Measurements from ENCODE around the gene LSM11.

LSM11 gene

DNA sequence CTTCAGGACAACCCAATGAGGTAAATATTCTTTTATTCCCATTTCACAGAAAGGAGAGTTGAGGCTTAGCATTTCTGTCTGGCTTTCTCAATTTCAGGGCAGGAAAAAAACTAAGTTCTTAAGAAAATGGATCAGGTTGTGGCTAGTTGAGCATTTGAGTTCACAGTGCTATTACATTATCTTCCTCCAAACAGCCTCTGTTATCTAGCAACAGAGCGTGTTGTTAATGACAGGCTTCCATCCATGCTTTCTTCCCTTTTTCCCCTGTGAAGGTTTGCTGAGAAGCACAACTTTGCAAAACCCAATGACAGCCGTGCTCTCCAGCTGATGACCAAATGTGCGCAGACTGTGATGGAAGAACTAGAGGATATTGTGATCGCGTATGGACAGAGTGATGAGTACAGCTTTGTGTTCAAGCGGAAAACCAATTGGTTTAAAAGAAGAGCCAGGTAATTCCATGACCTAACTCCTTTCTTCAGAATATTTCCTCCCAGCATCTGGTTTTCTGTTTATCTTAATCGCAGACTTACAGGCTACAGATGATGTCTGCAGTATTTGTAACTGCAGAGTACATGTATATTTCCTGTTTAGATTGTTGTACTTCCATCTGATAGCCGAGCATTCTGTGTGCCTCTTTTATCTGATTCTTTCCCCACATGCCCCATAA lies 10.8 kb upstream of the LSM11 start:
- DNase-seq (ENCODE audit: low read depth in 2 of 2): no peak

DNA sequence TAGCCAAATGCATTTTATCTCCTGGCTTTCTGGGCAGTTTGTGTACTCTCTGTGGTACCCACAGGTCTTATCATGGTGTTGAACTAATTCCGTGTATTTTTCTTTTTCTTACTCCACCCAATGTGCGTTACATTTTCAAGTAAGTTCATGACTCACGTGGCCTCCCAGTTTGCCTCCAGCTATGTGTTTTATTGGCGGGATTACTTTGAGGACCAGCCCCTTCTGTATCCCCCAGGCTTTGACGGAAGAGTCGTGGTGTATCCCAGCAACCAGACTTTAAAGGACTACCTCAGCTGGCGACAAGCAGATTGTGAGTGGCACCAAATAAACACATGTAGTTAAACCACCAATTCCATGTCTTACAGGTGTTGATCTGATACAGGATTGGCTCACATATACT lies 9.1 kb upstream of the LSM11 start:
- DNase-seq (ENCODE audit: low read depth in 2 of 2): no peak

DNA sequence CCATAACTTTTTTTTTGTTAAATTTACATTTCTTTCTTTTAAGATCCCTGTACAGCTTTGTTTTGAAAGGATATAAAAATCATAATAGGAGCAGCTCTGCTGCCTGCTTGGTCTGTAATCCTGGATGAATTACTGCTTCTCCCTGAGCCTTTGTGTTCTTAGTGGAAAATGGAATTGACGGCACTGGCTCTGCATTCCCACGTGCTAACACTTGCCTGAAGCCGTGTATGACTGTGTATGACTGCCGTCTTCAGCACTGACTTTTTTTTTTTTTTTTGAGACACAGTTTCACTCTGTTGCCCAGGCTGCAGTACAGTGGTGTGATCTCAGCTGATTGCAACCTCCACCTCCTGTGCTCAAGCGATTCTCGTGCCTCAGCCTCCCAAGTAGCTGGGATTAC lies 7.5 kb upstream of the LSM11 start:
- DNase-seq (ENCODE audit: low read depth in 2 of 2): no peak

GRCh38 chr5:157739388-157740228 lies 3.9 kb upstream of the LSM11 start:
- DNase-seq (ENCODE audit: low read depth in 2 of 2): no peak

DNA sequence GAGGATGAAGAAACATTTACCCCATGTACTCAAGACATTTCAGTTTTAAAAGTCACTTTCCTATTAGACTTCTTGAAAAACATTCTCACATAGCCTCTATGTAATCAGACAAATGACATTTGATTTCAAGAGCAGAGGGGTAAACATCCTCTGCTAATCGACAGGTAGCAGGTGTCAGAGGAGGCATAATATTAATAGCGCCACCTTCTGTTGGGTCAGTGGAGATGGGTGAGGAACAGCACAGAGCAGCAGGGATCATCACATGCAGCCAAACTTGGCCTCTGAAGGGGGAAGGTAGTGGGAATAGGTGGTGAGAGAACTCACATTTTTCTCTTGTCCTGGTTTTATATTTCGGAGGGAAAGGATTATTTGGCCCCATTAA lies 3.3 kb upstream of the LSM11 start:
- DNase-seq (ENCODE audit: low read depth in 2 of 2): no peak

- no peak for DNase-seq (ENCODE audit: low read depth in 2 of 2)
Measured at GRCh38 chr5:157741131-157741530, 2.4 kb upstream of the LSM11 start.

DNA sequence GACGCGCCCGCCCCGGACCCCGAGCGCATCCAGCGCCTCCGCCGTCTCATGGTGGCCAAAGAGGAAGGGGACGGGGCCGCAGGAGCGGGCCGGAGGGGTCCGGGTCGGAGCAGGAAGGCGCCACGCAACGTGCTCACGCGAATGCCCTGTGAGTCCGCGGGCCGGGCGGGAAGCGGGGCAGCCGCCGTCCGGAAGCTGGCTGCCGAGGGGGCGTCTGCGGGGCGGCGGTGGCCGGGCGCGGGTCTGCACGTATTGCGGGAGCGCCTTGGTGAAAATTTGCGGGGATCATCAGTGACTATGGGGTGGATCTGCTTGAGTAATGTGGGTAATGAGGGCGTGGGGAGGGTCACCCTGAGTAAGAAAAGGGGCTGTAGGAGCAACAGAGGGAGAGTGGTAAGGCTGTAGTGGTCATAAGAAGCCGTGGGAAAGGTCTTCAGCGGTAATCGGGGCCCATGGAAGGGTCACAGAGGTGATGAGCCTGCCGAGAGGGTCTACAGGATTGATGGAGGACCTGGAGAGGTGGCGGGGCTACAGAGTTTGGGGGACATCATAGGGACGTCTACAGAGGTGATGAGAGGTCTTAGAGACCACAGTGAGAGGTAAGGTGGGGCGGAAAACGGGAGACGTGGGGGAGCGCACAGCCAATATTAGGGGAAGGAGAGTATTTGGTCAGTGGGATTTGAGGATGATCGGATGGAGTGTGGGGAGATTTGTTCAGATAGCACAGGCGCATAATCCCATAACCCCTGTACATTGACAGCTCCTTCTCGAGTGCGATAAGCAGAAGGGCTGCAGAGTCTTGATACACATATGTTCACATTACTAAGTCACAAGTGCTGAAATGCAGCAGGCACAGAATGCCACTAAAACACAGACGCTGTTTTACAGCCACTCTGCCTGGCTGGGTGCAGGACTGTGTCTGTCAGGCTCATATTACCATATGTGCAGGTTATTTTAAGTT lies 819 bp downstream of the LSM11 start:
- DNase-seq (ENCODE audit: low read depth in 2 of 2): no peak

DNA sequence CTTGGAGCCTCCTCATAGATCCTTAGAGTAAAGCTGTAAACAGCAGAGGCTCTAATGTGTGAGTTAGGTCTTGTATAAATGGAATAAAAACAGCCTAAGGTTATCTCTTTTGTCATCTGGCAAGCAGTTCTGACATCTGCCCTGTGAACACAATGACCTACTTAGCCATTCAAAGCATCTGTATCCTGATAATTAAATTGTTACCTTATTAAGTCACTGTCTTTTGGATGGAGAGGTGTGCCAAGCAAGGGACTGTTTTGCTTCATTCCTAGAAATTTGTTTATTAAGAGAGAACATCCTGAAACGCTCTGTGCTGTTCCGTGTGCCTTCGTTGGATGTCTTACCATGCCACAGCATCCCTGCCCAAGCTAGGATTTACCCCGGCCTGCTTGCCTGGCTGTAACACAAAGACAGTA lies 1.5 kb downstream of the LSM11 start:
- DNase-seq (ENCODE audit: low read depth in 2 of 2): no peak

DNA sequence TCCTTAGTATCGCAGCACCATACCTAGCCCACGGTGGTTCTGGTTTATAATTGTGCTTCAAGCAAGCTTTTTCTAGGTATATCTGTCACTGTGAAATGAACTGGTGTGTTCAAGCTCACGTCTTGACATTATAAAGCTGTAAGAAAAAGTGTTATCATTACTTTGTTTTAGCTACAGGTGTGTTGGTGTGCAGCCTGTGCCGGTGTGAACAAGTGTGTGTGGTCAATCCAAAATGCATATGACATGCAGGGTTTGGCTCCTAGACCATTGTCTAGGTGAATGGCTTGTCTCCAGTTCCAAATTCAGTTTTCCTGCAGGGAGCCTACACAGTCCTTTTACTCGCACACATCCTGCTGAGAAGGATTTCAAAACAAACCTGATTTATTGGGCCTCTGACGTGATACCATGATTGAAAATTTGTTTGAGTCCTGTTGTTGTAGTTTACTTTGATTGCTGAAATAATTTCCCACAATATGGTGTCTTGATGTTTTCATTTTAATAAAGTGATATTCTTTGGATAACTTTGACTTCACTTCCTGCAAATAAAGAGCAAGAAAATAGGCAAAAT lies 3.7 kb downstream of the LSM11 start:
- DNase-seq (ENCODE audit: low read depth in 2 of 2): no peak

- DNase-seq (ENCODE audit: low read depth in 2 of 2): no peak
Measured at GRCh38 chr5:157747766-157748700, 4.5 kb downstream of the LSM11 start.

- peak; percentile 62 to 66 for DNase-seq (ENCODE audit: low read depth in 2 of 2)
Measured at GRCh38 chr5:157748760-157749461, 5.4 kb downstream of the LSM11 start.

- DNase-seq (ENCODE audit: low read depth in 2 of 2): no peak
Measured at GRCh38 chr5:157749462-157749799, 5.9 kb downstream of the LSM11 start.

- DNase-seq (ENCODE audit: low read depth in 2 of 2): no peak
Measured at GRCh38 chr5:157750320-157750719, 6.8 kb downstream of the LSM11 start.

DNA sequence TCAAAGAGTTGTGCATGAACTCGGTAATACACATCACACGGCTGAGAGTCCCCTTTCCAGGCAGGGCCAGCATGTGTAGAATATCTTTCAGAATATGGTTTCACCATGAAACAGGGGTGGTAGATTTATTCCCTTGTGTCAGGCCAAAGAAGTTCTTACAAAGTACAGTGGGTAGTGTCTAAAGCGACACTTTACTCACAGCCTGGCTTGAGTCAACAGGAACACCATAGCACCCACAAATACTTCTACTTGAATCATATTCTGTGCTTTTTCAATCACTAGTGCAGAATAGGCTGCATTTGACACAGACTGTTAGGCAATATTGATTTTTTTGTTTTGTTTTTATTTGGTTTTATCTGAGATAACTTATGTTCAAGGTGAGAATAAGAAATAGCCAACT lies 12.6 kb downstream of the LSM11 start:
- no peak for DNase-seq (ENCODE audit: low read depth in 2 of 2)

- no peak for DNase-seq (ENCODE audit: low read depth in 2 of 2)
Measured at GRCh38 chr5:157758706-157759105, 15.2 kb downstream of the LSM11 start.

DNA sequence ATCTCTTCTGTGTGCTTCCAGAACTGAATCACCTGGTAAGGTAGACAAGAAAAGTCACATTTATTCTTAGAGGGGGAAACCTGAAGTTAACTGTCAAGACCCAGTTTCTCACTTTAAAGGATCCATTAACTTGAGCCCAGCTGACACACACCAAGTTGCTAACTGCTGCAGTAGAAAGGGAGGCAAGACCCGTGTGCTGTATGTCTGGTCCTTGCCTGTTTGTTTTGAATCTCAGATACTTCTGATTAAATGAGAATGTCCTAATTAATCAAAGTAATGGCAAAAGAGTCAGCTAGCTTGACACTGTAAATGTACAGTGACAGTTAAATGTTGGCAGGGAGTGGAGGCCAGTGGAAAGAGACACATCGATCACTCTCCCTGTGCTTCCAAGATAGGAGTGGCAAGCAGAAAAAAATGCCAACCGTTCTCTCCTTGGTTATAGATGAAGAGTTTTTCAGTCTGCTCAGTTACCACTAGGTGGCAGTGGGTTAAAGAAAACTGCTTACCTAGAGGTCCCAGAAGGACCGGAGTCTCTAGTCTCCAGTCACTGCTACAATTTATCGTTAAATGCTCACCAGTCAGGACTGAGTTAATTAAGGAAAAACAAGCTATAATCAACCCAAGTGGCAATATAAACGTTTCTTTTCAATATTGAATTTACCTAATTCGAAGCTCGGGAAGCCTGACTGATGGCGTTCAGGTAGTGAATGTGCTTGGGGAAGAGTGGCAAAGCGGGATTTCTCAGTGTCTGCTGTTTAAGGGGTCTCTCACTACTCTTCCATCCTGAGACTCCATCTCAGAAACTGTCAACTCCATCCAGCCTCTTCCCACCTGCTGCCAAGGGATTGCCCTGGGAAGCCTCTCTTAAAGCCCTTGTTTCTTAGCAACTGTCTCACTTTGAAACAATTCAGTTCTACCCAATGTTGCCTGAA lies 18.4 kb downstream of the LSM11 start:
- peak in 1 of 2 experiments; percentile 30 for DNase-seq (ENCODE audit: low read depth in 2 of 2)

DNA sequence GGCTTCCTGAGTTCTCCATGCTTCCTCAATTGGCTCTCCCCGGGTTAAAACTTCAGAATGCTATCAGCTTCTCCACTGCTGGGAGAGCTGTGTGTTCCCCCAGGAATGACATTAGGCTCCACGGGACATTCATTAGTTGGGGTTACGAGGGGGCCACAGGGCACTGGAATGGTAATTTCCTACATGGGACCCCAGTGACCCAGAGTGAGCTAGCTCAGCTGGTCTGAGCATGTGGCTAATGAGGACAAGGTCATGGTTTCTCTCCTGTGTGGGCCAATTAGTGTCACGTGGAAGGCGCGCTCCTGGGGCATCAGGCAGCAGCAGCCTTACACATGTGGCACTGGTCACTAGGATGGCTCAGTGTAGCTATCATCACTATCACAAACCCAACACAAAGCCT lies 21.0 kb downstream of the LSM11 start:
- DNase-seq (ENCODE audit: low read depth in 2 of 2): no peak

GRCh38 chr5:157766442-157766841 lies 22.9 kb downstream of the LSM11 start:
- no peak for DNase-seq (ENCODE audit: low read depth in 2 of 2)

- DNase-seq (ENCODE audit: low read depth in 2 of 2): no peak
Measured at GRCh38 chr5:157766902-157767301, 23.4 kb downstream of the LSM11 start.
